Suppressor macrophage treated with lipopolysaccharide for 4 hours (primary cell): ENCODE data around the gene PPP2R5A.
"Not testable (repeated sequence)": the region's sequence is repeated elsewhere in the genome, so short reads cannot be mapped to it uniquely, and the experiment has no call there.

ENCODE experiments used
- DNase-seq: peaks from one replicate; pipeline ENCODE4 v3.0.0-alpha.2; 2020

PPP2R5A gene

GRCh38 chr1:212302745-212303383, 17.7 kb downstream of the PPP2R5A start:
- peak; percentile 54 for DNase-seq

- no peak for DNase-seq
Observed at GRCh38 chr1:212305342-212305741, 20.1 kb downstream of the PPP2R5A start.

GRCh38 chr1:212305984-212306452, 20.8 kb downstream of the PPP2R5A start:
- not testable (repeated sequence) for DNase-seq

- no peak for DNase-seq
Observed at GRCh38 chr1:212309967-212310366, 24.8 kb downstream of the PPP2R5A start.

GRCh38 chr1:212310383-212310782, 25.2 kb downstream of the PPP2R5A start:
- peak; percentile 9 for DNase-seq

- DNase-seq: peak; percentile 10
Observed at GRCh38 chr1:212311836-212312497, 26.8 kb downstream of the PPP2R5A start.

- DNase-seq: no peak
Observed at GRCh38 chr1:212313616-212314015, 28.4 kb downstream of the PPP2R5A start.

GRCh38 chr1:212315184-212315583, 30.0 kb downstream of the PPP2R5A start:
- peak; percentile 14 for DNase-seq

- DNase-seq: peak; percentile 41
Observed at GRCh38 chr1:212315907-212316306, 30.7 kb downstream of the PPP2R5A start.

- no peak for DNase-seq
Observed at GRCh38 chr1:212317916-212318315, 32.7 kb downstream of the PPP2R5A start.

- not testable (repeated sequence) for DNase-seq
Observed at GRCh38 chr1:212321031-212321430, 35.8 kb downstream of the PPP2R5A start.

- DNase-seq: no peak
Observed at GRCh38 chr1:212323066-212323465, 37.9 kb downstream of the PPP2R5A start.

GRCh38 chr1:212326541-212326940, 41.3 kb downstream of the PPP2R5A start:
- DNase-seq: no peak

GRCh38 chr1:212328248-212328647, 43.0 kb downstream of the PPP2R5A start:
- DNase-seq: no peak

GRCh38 chr1:212329105-212329504, 43.9 kb downstream of the PPP2R5A start:
- DNase-seq: no peak

- DNase-seq: no peak
Observed at GRCh38 chr1:212341090-212341489, 55.9 kb downstream of the PPP2R5A start.

- no peak for DNase-seq
Observed at GRCh38 chr1:212344905-212345304, 59.7 kb downstream of the PPP2R5A start.

GRCh38 chr1:212346601-212347000, 61.4 kb downstream of the PPP2R5A start:
- peak; percentile 2 for DNase-seq

GRCh38 chr1:212351588-212352362, 66.6 kb downstream of the PPP2R5A start:
- DNase-seq: no peak

- DNase-seq: peak; percentile 9
Observed at GRCh38 chr1:212353181-212353580, 68.0 kb downstream of the PPP2R5A start.

GRCh38 chr1:212354464-212354863, 69.3 kb downstream of the PPP2R5A start:
- DNase-seq: no peak

- no peak for DNase-seq
Observed at GRCh38 chr1:212355230-212355969, 70.2 kb downstream of the PPP2R5A start.
